Mucosa of descending colon (tissue), 3 donors: Measurements from ENCODE around the gene GPR37L1. TPM values are rescaled to one million over a fixed set of nuclear protein-coding genes. Genes with fewer than 3 reads are reported as not detected.

Source experiments
- ATAC-seq: fragments of 200-7000 bp; cut with Tn5 transposase; one replicate; pipeline ENCODE4 v1.9.1; 2020; ENCODE audit warnings: mild to moderate bottlenecking, moderate library complexity
- DNase-seq, 3 donors: peaks; one replicate each; pipeline ENCODE4 v3.0.0-alpha.2; 2020
- H3K36me3 ChIP-seq: fragments of 200-600 bp; one replicate; pipeline ENCODE4 v1.8.0; 2021; ENCODE audit warnings: low read depth, mild to moderate bottlenecking
- H3K4me1 ChIP-seq: fragments of 200-600 bp; one replicate; pipeline ENCODE4 v1.8.0; 2021; ENCODE audit warnings: low read depth, mild to moderate bottlenecking
- H3K4me3 ChIP-seq: fragments of 200-600 bp; one replicate; pipeline ENCODE4 v1.8.0; 2021; ENCODE audit warnings: mild to moderate bottlenecking
- H3K9me3 ChIP-seq: fragments of 200-600 bp; one replicate; pipeline ENCODE4 v1.8.0; 2021; ENCODE audit warnings: mild to moderate bottlenecking
- intact Hi-C, 2 donors: fragments of 100-400 bp; cut with DNase I in 1 of 2; cut with micrococcal nuclease in 1 of 2; formaldehyde crosslinking; loops; one replicate each; pipeline versions ENCODE4 v1.11.0 to v1.11.1; 2022; cut with DNase I, micrococcal nuclease
- total RNA-seq, 3 donors: library from RNA; stranded (reverse); fragmentation: NEBNext Ultra II Directional in 2 of 3; extraction: Animal tissue kit (Norgen Biotek cat#: 25700) in 2 of 3; gene quantifications; one replicate each; pipeline versions ENCODE4 v1.2.1 to v1.2.4, GENCODE V29; 2021 to 2023
- TF ChIP-seq, protein P1 (sequence below): fragments of 200-600 bp; IDR thresholded peaks from one replicate; pipeline ENCODE4 v1.8.0; 2022; ENCODE audit warnings: antibody characterized with exemption, mild to moderate bottlenecking
- donor health status: DM: no; HTN: no; CAD: no; lungs with moderate emphysema.
- donor health status: DM: no; HTN: no; CAD: no.
- donor health status: DM: no; HTN: yes; CAD: no.

Gene GPR37L1
- total RNA-seq, 3 donors from 2014 or later: 2.4 to 3.5 (median 2.9) TPM

DNA sequence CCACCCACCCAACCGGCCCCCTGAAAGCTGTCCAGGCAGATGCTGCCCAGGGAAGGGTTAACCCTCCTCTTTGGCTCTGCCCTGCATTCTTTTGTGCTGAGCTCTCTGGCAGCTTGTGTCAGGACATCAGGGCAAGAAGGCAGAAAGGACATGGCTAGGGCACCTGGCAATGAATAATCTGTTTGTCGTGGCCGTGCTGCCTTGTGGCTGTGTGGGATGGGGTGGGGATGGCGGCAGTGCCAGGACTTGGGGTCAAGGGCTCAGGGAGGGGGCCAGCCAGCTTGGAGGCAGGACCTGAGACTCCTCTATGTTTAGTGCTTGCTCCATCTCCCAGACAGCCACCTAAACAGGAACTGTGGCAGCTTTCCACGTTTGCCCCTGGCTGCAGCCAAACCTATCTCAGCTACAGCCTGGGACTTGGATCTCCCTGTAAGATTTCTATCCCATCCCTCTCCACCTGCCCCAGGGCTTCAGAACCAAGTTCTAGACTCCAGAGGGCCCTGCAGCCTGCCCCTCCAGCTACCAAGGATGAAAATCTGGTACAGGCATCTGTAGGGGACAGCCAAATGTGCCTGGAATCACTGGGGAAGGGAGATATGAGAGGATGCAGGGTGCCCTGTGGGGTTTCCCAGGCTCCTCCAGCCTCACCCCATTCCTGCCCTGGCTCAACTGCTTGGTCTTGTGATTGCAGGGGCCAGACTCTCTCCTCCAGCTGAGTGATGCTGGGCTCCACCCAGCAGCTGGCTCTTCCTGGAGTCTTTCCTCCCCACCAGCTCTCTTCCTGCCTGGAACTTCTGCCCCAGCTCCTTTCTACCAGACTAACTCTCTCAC lies 9.6 kb upstream of the GPR37L1 start:
- ATAC-seq: peak; percentile 71

DNA sequence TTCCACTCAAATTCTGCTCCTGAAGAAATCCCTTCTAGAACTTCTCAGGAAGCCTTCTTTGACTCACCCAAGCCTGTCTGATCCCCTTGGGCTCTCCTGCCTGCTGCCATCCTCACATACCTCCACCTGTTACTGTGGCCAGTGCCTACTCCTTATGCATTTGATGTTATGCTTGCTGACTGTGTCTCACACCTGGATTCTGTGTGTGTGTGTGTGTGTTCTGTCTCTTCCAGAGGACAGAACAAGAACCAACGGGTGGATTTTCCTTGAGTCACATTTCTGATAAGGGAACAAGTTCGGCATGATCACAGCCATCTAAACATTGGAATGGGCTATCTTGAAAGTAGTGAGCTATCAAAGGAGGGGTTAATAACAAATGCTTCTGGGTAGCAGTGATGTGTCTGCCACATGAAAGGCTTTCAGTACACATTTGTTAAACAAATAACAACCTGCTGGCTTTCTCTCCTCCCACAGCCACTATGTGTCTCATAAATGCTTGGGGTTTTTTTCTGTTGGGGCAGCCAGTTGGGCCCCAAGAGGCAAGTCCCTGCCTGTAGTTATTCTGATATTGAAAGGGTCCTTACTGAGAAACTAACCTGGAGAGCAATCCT lies 8.9 kb upstream of the GPR37L1 start:
- intact Hi-C loops: loop anchor here in 1 of 2 donors (10.0 kb wide), 1 partner anchor 109 kb away; no protein-coding TSS in a partner anchor
- Histone ChIP-seq H3K4me3 (no peak overlapping the region), H3K4me1 (peaks cover 25% of the 10 kb centered on the region), H3K36me3 (no peaks in the 10 kb centered on the region), H3K9me3 (no peaks in the 10 kb centered on the region)
- DNase-seq (no peak), ATAC-seq (peak; percentile 17)
- TF ChIP-seq, protein P1, sequence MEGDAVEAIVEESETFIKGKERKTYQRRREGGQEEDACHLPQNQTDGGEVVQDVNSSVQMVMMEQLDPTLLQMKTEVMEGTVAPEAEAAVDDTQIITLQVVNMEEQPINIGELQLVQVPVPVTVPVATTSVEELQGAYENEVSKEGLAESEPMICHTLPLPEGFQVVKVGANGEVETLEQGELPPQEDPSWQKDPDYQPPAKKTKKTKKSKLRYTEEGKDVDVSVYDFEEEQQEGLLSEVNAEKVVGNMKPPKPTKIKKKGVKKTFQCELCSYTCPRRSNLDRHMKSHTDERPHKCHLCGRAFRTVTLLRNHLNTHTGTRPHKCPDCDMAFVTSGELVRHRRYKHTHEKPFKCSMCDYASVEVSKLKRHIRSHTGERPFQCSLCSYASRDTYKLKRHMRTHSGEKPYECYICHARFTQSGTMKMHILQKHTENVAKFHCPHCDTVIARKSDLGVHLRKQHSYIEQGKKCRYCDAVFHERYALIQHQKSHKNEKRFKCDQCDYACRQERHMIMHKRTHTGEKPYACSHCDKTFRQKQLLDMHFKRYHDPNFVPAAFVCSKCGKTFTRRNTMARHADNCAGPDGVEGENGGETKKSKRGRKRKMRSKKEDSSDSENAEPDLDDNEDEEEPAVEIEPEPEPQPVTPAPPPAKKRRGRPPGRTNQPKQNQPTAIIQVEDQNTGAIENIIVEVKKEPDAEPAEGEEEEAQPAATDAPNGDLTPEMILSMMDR: no peak

More for the DNA sequence above, 9.6 kb upstream of the GPR37L1 start:
- H3K9me3 ChIP-seq: no peaks in the 10 kb centered on the region
- intact Hi-C loops: loop anchor here in 1 of 2 donors (10.0 kb wide), 1 partner anchor 108 kb away; no protein-coding TSS in a partner anchor
- no peaks in the 10 kb centered on the region for H3K36me3 ChIP-seq
- peak; percentile 56 to 73 (median 67) for DNase-seq
- no peak overlapping the region for H3K4me3 ChIP-seq
- TF ChIP-seq, protein P1: no peak
- H3K4me1 ChIP-seq: peaks cover 22% of the 10 kb centered on the region

DNA sequence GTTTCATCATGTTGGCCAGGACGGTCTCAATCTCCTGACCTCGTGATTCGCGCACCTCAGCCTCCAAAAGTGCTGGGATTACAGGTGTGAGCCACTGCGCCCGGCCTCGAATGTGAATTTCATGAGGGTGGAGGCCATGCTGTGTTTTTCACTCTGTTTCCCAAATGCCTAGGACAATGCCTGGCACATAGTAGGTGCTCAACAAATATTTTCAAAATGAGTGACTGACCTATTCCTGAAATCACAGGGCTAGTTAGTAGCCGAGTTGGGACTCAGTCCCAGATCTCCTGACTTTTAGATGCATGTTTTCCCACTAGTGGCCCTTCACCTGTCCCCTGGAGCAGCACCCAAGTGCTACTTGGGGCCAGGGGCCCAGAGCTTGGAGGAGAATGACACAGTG lies 6.4 kb upstream of the GPR37L1 start:
- TF ChIP-seq, protein P1: no peak
- DNase-seq (no peak), ATAC-seq (no peak)
- peaks cover 12% of the 10 kb centered on the region for H3K4me1 ChIP-seq
- H3K9me3 ChIP-seq: no peaks in the 10 kb centered on the region
- intact Hi-C loops: loop anchor here in 1 of 2 donors (10.0 kb wide), 1 partner anchor 111 kb away; no protein-coding TSS in a partner anchor
- H3K4me3 ChIP-seq: no peak overlapping the region
- no peaks in the 10 kb centered on the region for H3K36me3 ChIP-seq

DNA sequence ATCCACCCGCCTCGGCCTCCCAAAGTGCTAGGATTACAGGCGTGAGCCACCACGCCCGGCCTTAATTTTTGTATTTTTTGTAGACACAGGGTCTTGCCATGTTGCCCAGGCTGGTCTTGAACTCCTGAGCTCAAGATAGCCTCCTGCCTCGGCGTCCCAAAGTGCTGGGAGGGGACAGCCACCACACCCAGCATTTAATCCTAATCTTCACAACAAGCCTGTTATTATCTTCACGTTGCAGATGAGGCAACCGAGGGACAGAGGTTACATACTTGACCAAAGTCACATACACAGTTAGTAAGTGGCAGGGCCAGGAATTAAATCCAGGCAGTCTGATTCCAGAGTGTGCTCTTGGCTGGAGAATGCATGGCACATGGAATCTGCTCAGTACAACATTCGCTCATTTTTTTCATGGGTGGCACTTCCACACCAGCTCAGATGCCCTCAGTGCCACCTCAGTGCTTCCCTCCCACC lies 4.8 kb upstream of the GPR37L1 start:
- DNase-seq (peak in 1 of 3 donors; percentile 47), ATAC-seq (peak; percentile 44)
- Histone ChIP-seq H3K9me3 (no peaks in the 10 kb centered on the region), H3K4me3 (no peak overlapping the region), H3K4me1 (peaks cover 12% of the 10 kb centered on the region), H3K36me3 (no peaks in the 10 kb centered on the region)
- intact Hi-C loops: loop anchor here in 1 of 2 donors (10.0 kb wide), 1 partner anchor 113 kb away; no protein-coding TSS in a partner anchor
- TF ChIP-seq, protein P1: no peak

DNA sequence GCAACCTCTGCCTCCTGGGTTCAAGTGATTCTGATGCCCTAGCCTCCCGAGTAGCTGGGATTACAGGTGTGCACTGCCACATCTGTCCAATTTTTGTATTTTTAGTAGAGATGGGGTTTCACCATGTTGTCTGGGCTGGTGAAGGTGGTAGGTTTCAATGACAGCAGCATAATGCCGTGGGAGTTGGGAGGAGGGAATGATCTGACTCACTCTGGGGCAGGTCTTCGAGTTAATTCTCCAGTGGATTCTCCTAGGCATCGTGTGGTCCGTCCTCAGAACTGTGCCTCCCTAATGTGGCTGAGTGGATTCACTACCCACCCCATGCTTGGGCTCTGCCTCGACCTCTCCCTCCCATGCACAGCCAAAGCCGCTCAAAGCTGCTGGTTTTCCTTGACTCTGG lies 1.7 kb upstream of the GPR37L1 start:
- Histone ChIP-seq H3K36me3 (no peaks in the 10 kb centered on the region), H3K4me1 (peaks cover 12% of the 10 kb centered on the region), H3K4me3 (no peak overlapping the region), H3K9me3 (no peaks in the 10 kb centered on the region)
- TF ChIP-seq, protein P1: no peak
- ATAC-seq: no peak
- DNase-seq: no peak
- intact Hi-C loops: loop anchor here (5.0 kb wide), 2 partner anchors 114 to 229 kb away; no protein-coding TSS in a partner anchor
